Ectodermal cell (in vitro differentiated cells): ENCODE measurements around the gene KRTAP10-8.
"Not testable (repeated sequence)": the region's sequence is repeated elsewhere in the genome, so short reads cannot be mapped to it uniquely, and the experiment has no call there.

Experiments
- H3K27ac ChIP-seq: 2 replicates; pipeline ENCODE4 v1.7.0; 2013; ENCODE audit warnings: mild to moderate bottlenecking, low read depth, low read length; ENCODE audit not compliant: insufficient read depth, poor library complexity, severe bottlenecking
- H3K27me3 ChIP-seq: 2 replicates; pipeline ENCODE4 v1.7.0; 2013; ENCODE audit warnings: mild to moderate bottlenecking, low read length; ENCODE audit not compliant: insufficient read depth, control insufficient read depth, poor library complexity, severe bottlenecking
- H3K36me3 ChIP-seq: one replicate; pipeline ENCODE4 v1.7.0; 2013; ENCODE audit warnings: low read length; ENCODE audit not compliant: control insufficient read depth, insufficient read depth
- H3K4me1 ChIP-seq: one replicate; pipeline ENCODE4 v1.7.0; 2013; ENCODE audit warnings: low read length; ENCODE audit not compliant: control insufficient read depth, insufficient read depth
- H3K4me3 ChIP-seq: 2 replicates; pipeline ENCODE4 v1.7.0; 2013; ENCODE audit warnings: low read depth, low read length, control low read depth; ENCODE audit not compliant: insufficient read depth
- H3K9me3 ChIP-seq: 2 replicates; pipeline ENCODE4 v1.7.0; 2013; ENCODE audit warnings: mild to moderate bottlenecking, low read length, moderate library complexity; ENCODE audit not compliant: control insufficient read depth
- WGBS, 2 experiments: methylation state at CpG; one replicate each; pipeline ENCODE4 v1.1.7; 2013; ENCODE audit warnings: missing lambda C conversion rate in 2 of 2; 5-methylcytosine and 5-hydroxymethylcytosine counted together

KRTAP10-8 gene

DNA sequence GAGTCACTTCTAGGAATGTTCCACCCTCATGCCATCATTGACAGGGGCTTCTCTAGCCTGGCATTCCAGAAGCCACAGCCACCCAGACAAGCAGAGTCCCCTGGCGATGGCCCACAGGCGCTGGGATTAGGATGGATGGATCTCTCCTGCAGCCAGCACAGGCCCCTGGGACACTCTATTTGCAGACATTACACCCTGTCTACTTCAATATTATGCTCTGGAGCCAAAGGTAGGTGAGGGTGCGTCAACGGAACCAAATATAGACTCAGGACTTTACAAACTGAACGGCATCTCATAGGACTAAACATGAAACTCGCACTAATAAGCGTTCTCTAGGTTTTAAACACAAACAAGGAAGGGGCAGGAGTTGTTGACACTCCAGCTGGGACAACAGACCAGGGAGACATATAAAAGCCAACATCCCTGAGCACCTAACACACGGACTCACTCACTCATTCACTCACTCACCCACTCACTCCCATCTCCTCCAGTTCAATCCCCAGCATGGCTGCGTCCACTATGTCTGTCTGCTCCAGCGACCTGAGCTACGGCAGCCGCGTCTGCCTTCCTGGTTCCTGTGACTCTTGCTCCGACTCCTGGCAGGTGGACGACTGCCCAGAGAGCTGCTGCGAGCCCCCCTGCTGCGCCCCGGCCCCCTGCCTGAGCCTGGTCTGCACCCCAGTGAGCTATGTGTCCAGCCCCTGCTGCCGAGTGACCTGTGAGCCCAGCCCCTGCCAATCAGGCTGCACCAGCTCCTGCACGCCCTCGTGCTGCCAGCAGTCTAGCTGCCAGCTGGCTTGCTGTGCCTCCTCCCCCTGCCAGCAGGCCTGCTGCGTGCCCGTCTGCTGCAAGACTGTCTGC lies 11.5 kb upstream of the KRTAP10-8 start, which contains the start of gene KRTAP10-7:
Gene KRTAP10-7 (plus strand): TSS at position 480 of the 861 bp plus-strand sequence. CDS start 25 bp downstream, at position 505.
- not testable (repeated sequence) for H3K4me3 ChIP-seq, H3K27ac ChIP-seq

DNA sequence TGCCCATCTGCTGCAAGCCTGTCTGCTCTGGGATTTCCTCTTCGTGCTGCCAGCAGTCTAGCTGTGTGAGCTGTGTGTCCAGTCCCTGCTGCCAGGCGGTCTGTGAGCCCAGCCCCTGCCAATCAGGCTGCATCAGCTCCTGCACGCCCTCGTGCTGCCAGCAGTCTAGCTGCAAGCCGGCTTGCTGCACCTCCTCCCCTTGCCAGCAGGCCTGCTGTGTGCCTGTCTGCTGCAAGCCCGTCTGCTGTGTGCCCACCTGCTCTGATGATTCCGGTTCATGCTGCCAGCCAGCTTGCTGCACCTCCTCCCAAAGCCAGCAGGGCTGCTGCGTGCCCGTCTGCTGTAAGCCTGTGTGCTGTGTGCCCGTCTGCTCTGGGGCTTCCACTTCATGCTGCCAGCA lies 10.8 kb upstream of the KRTAP10-8 start:
- not testable (repeated sequence) for H3K9me3 ChIP-seq, H3K27me3 ChIP-seq, H3K36me3 ChIP-seq, H3K4me3 ChIP-seq, H3K4me1 ChIP-seq, H3K27ac ChIP-seq
- WGBS, 2 experiments = 77 to 82% methylated on average over 10 of the region's 10 CpGs

More for the DNA sequence above, 11.5 kb upstream of the KRTAP10-8 start, which contains the start of gene KRTAP10-7:
- not testable (repeated sequence) for H3K9me3 ChIP-seq, H3K4me1 ChIP-seq, H3K36me3 ChIP-seq, H3K27me3 ChIP-seq
- WGBS, 2 experiments = 89 to 90% methylated on average over 23 of the region's 23 CpGs

DNA sequence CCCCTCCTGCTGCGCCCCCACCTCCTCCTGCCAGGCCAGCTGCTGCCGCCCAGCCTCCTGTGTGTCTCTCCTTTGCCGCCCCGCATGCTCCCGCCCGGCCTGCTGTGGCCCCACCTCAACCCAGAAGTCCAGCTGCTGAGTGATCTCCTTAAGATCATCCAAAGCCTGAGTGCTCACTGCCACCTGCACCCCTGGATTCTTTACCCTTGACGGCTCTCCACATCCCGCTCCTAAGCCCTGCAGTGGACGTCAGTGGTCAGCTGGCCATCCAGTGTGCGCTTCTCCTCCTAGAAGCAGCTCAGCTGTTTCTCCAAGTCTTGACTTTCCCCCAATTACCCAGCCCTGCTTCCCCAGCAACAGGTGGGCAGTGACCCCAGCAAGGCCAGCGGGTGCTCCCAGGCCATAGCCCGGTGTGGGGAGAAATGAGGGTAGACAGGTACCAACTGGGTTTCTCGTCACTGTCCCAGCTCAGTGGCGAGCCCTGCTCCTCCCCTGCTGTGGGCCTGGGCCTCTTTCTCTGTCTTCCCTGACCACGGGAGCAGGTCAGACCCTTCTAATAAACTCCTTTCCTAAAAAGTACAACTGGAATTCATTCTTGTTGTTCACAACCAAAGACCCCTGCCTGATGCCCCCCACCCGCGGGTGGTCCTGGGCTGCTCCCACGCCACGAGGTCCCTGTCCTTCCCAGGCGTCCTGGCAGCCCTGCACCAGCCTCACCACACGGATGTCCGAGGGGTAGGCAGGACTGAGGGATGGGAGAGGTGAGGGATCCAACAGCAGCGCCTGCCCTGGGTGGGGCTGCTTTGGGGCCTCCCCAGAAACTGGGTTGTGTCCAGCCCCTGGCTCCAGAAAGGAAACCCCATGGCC lies 10.1 kb upstream of the KRTAP10-8 start:
- no peaks in the 10 kb centered on the region for H3K27me3 ChIP-seq
- 85 to 86% methylated on average over 23 of the region's 23 CpGs for WGBS, 2 experiments
- no peaks in the 10 kb centered on the region for H3K36me3 ChIP-seq
- H3K4me3 ChIP-seq = no peak overlapping the region
- H3K27ac ChIP-seq = no peak overlapping the region
- H3K4me1 ChIP-seq = no peaks in the 10 kb centered on the region
- H3K9me3 ChIP-seq = no peaks in the 10 kb centered on the region

DNA sequence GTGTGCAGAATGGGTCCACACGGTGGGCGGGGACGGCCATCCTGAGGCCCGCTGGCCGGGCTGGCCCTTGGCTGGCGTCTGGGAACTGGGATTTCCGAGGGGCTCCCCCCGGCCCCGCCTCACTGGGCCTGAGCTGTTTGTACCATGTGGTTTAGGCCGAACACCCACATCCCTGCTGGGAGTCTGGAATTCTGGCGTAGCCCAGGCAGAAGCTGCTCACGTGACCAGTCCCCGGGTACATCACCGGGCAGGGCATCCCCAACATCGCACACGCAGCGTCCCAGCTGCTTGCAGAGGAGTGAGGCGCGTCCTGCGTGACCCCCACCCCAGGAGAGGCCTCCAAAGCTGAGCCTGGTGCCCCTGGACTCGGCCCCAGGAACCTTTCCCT lies 9.4 kb upstream of the KRTAP10-8 start:
- H3K9me3 ChIP-seq = no peaks in the 10 kb centered on the region
- H3K4me1 ChIP-seq = no peaks in the 10 kb centered on the region
- 87 to 88% methylated on average over 20 of the region's 21 CpGs for whole genome bisulfite sequencing, 2 experiments
- no peaks in the 10 kb centered on the region for H3K36me3 ChIP-seq
- no peak overlapping the region for H3K27ac ChIP-seq
- H3K27me3 ChIP-seq = no peaks in the 10 kb centered on the region
- no peak overlapping the region for H3K4me3 ChIP-seq

DNA sequence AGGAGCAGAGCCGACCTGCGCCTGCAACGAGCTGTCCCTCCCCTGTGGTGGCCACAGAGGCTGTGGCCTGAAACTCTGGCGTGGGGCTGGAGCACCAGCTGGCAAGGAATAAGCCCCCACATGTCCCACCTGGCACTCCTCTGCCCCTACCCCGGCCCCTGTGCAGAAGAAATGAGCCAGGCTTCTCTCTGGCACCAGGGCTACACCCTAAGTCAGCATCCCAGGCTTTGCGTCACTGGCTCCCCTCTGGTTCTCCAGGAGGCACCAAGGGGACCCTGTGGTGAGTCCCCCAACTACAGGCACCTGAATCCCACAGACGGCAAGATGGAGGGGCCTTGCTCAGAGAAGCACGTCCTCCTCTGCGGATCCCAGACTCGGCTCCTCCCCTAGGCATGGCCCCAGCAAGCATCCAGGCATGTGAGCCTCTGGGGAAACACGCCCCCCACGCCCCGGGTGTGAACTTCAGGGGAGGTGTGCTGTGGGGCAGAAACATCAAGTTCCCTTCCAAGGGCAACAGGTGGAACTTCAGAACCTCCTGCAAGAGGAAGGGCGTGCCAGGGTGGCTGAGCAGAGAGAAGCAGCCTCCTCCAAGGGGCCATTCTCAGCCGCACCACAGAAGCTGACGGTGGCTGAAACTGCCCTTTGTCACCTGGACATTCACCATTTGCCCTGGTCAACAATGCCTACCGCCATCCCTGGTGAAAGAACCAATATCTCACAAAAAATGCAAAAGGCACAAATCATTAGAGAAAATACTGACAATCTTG lies 8.6 kb upstream of the KRTAP10-8 start:
- Histone ChIP-seq H3K9me3 (no peaks in the 10 kb centered on the region), H3K4me3 (no peak overlapping the region), H3K27ac (no peak overlapping the region), H3K27me3 (no peaks in the 10 kb centered on the region), H3K4me1 (no peaks in the 10 kb centered on the region), H3K36me3 (no peaks in the 10 kb centered on the region)
- 68 to 71% methylated on average over 17 of the region's 17 CpGs for WGBS, 2 experiments

DNA sequence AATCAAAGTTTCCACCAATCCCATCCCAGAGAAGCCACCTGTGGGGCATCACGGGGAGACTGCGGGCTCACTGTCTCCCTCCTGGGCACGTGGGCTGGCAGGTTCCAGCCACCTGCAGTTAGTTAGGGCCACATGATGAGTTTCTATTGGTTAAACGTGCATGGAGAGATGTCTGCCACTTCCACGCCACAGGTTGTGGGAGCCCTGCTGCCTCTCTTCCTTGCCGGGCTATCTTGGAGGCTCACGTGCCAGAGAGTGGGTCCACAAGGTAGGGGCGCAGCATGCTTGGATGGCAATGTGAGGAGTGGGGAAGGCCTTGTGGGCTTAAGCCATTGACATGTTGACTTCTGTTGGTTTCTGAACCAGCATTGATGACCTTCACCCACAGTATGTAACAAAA lies 8.0 kb upstream of the KRTAP10-8 start:
- H3K9me3 ChIP-seq = no peaks in the 10 kb centered on the region
- H3K4me1 ChIP-seq = no peaks in the 10 kb centered on the region
- H3K27ac ChIP-seq = no peak overlapping the region
- WGBS, 2 experiments = 93 to 95% methylated on average over 7 to 8 of the region's 8 CpGs
- no peak overlapping the region for H3K4me3 ChIP-seq
- H3K36me3 ChIP-seq = no peaks in the 10 kb centered on the region
- H3K27me3 ChIP-seq = no peaks in the 10 kb centered on the region

DNA sequence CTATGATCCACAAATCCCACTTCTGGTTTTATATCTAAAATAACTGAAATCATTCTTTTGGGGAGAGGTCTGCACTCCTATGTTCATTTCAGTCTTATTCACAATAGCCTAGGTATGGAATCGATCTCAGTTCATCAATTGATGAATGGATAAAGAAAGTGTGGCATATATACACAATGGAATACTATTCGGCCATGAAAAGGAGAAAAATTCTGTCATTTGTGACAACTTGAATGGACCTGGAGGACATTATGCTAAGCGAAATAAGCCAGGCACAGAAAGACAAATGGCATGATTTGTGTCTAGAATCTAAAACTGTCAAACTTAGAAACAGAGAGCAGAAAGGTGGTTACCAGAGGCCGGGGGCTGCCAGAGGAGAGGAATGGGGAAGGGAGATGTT lies 5.4 kb upstream of the KRTAP10-8 start:
- 89 to 90% methylated on average over 4 of the region's 4 CpGs for WGBS, 2 experiments
- H3K36me3 ChIP-seq = no peaks in the 10 kb centered on the region
- H3K9me3 ChIP-seq = peaks cover 2% of the 10 kb centered on the region
- H3K4me3 ChIP-seq = no peak overlapping the region
- no peaks in the 10 kb centered on the region for H3K4me1 ChIP-seq
- no peak overlapping the region for H3K27ac ChIP-seq
- no peaks in the 10 kb centered on the region for H3K27me3 ChIP-seq

DNA sequence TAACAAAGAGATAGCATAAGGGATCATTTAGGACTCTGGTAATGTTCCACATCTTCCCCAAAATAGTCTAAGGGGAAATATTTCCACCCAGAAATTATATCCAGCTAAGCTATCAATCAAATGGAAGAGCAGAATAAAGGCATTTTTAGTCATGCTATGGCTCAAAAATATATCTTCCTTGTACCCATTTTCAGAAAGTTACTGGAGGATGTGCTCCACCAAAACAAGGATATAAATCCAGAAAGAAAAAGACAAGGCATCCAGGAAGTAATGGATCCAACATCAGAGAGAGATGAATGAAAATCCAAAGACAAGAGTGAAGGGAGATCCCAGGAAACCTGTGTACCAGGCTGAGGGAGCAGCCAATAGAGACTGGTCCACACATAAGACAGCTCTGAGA lies 2.7 kb upstream of the KRTAP10-8 start:
- Histone ChIP-seq H3K27me3 (no peaks in the 10 kb centered on the region), H3K4me3 (no peak overlapping the region), H3K4me1 (no peaks in the 10 kb centered on the region), H3K27ac (no peak overlapping the region), H3K36me3 (no peaks in the 10 kb centered on the region), H3K9me3 (peaks cover 2% of the 10 kb centered on the region)

DNA sequence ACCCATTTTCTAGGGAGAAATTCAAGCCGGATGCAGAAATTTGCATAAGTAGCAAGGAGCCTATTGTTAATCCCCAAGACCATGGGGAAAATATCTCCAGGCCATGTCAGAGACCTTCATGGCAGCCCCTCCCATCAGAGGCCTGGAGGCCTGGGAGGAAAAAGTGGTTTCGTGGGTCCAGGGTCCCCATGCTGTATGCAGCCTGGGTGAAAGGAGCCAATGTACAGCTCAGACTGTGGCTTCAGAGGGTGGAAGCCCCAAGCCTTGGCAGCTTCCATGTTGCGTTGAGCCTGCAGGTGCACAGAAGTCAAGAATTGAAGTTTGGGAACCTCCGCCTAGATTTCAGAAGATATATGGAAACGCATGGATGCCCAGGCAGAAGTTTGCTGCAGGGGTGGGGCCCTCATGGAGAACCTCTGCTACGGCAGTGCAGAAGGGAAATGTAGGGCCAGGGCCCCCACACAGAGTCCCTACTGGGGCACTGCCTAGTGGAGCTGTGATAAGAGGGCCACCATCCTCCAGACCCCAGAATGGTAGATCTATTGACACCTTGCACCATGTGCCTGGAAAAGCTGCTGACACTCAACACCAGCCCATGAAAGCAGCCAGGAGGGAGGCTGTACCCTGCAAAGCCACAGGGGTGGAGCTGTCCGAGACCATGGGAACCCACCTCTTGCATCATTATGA lies 1.6 kb upstream of the KRTAP10-8 start:
- not testable (repeated sequence) for H3K4me1 ChIP-seq, H3K4me3 ChIP-seq, H3K27ac ChIP-seq, H3K27me3 ChIP-seq, H3K36me3 ChIP-seq, H3K9me3 ChIP-seq
- 91 to 92% methylated on average over 7 of the region's 7 CpGs for WGBS, 2 experiments
